HepG2 (cell line): ENCODE measurements around the gene SIK3. TPM values are rescaled to one million over a fixed set of nuclear protein-coding genes. Genes with fewer than 3 reads are reported as not detected.

ENCODE experiments used
- ATAC-seq: fragments of 200-7000 bp; cut with Tn5 transposase; 3 replicates; pipeline ENCODE4 v1.9.1; 2020; ENCODE audit warnings: mild to moderate bottlenecking, moderate library complexity
- BruUV-seq: library from RNA; stranded (reverse); fragments of 400-500 nt; replicated peaks from 2 replicates; lab custom pipeline; 2021; lab: Mats Ljungman, UMichigan
- CTCF ChIA-PET: fragments of 300-600 bp; formaldehyde crosslinking; extraction: SDS; loops from one replicate; lab custom pipeline; 2021; ENCODE audit warnings: low total read pairs, inconsistent platforms, low intra/inter-chr PET ratio; lab: Yijun Ruan, JAX
- POLR2A ChIA-PET: fragments of 350-600 bp; sonication (Branson Sonifier 250); formaldehyde crosslinking; loops from one replicate; lab custom pipeline; 2020; ENCODE audit warnings: antibody characterized with exemption, inconsistent platforms; lab: Yijun Ruan, JAX
- DNase-seq: peaks from one replicate; pipeline ENCODE4 v3.0.0-alpha.2; 2015; ENCODE audit warnings: low spot score
- FAIRE-seq: peaks from 3 replicates; lab custom pipeline; 2011; peaks lifted over from hg19 to GRCh38; lab: Jason Lieb, UNC
- H2AFZ ChIP-seq: one replicate; pipeline ENCODE4 v1.6.1; 2011; ENCODE audit warnings: low read length, inconsistent platforms
- H3K27ac ChIP-seq: fragments of 300-600 bp; 3 replicates; pipeline ENCODE4 v1.8.0; 2011; ENCODE audit warnings: mixed run types, mild to moderate bottlenecking, mixed read lengths, low read length, inconsistent platforms; ENCODE audit not compliant: insufficient read depth; ENCODE audit errors: extremely low read length
- H3K27me3 ChIP-seq, 2 experiments: fragments of 200-600 bp in 1 of 2; 2 replicates in 1 of 2; 3 replicates in 1 of 2; pipeline versions ENCODE4 v1.6.0 to v1.8.0; 2011; ENCODE audit warnings: low read length in 2 of 2, mild to moderate bottlenecking in 2 of 2, moderate library complexity in 2 of 2, inconsistent platforms in 1 of 2; ENCODE audit not compliant: insufficient read depth in 2 of 2, control insufficient read depth in 1 of 2
- H3K36me3 ChIP-seq, 2 experiments: fragments of 200-600 bp in 1 of 2; replicated peaks in 1 of 2; 2 replicates in 1 of 2; 3 replicates in 1 of 2; pipeline versions ENCODE4 v1.5.1 to v1.8.0; 2011; ENCODE audit warnings: low read length in 2 of 2, inconsistent platforms in 1 of 2; ENCODE audit not compliant: insufficient read depth in 2 of 2, control insufficient read depth in 1 of 2
- H3K4me1 ChIP-seq: 2 replicates; pipeline ENCODE4 v1.5.1; 2012; ENCODE audit warnings: low read length, inconsistent platforms; ENCODE audit not compliant: insufficient read depth
- H3K4me2 ChIP-seq: 2 replicates; pipeline ENCODE4 v1.6.0; 2011; ENCODE audit warnings: low read depth, low read length, inconsistent platforms
- H3K4me3 ChIP-seq, 3 experiments: fragments of 200-600 bp in 1 of 3; sonication (generic), shearing (Covaris generic) in 1 of 3; replicated peaks in 1 of 3; 2 replicates each; pipeline ENCODE4 v1.5.1; 2011 to 2016; ENCODE audit warnings: low read length in 3 of 3, inconsistent platforms in 2 of 3, low read depth in 2 of 3, mild to moderate bottlenecking in 2 of 3, control low read depth in 1 of 3, mixed read lengths in 1 of 3; ENCODE audit not compliant: insufficient read depth in 1 of 3
- H3K79me2 ChIP-seq: one replicate; pipeline ENCODE4 v1.6.1; 2011; ENCODE audit warnings: low read length, inconsistent platforms; ENCODE audit not compliant: insufficient read depth
- H3K9ac ChIP-seq: 2 replicates; pipeline ENCODE4 v1.6.0; 2011; ENCODE audit warnings: mild to moderate bottlenecking, low read depth, low read length, inconsistent platforms; ENCODE audit not compliant: insufficient read depth
- H3K9me3 ChIP-seq: 2 replicates; pipeline ENCODE4 v1.5.1; 2012; ENCODE audit warnings: mild to moderate bottlenecking, low read length
- H4K20me1 ChIP-seq: 2 replicates; pipeline ENCODE4 v1.6.0; 2011; ENCODE audit warnings: inconsistent platforms, mild to moderate bottlenecking, low read length, moderate library complexity; ENCODE audit not compliant: insufficient read depth
- CBX2 ChIP-seq, 2 experiments: fragments of 200-600 bp in 1 of 2; sonication (generic); formaldehyde crosslinking in 1 of 2; IDR thresholded peaks; 2 replicates each; pipeline versions ENCODE4 v1.7.0 to v1.8.1; 2018 to 2022; ENCODE audit warnings: low read depth in 2 of 2, low read length in 1 of 2, mild to moderate bottlenecking in 1 of 2, missing genetic modification reagents in 1 of 2
- CENPX ChIP-seq: sonication (generic); formaldehyde crosslinking; IDR thresholded peaks from 2 replicates; pipeline ENCODE4 v1.9.0; 2021; ENCODE audit warnings: mild to moderate bottlenecking, missing genetic modification reagents, moderate library complexity
- HIC2 ChIP-seq: sonication (generic); formaldehyde crosslinking; IDR thresholded peaks from 2 replicates; pipeline ENCODE4 v1.9.0; 2022; ENCODE audit warnings: low read depth, missing genetic modification reagents
- HNF1B ChIP-seq: sonication (generic); formaldehyde crosslinking; IDR thresholded peaks from 2 replicates; pipeline ENCODE4 v1.5.1; 2020; ENCODE audit warnings: mild to moderate bottlenecking, moderate library complexity, missing genetic modification reagents
- MTA3 ChIP-seq: sonication (generic); formaldehyde crosslinking; IDR thresholded peaks from 2 replicates; pipeline ENCODE4 v1.4.0; 2020; ENCODE audit warnings: missing genetic modification reagents
- PHF20 ChIP-seq: sonication (generic); formaldehyde crosslinking; IDR thresholded peaks from 2 replicates; pipeline ENCODE4 v1.5.0; 2020; ENCODE audit warnings: mild to moderate bottlenecking, missing genetic modification reagents
- PRPF4 ChIP-seq: fragments of 200-400 bp; formaldehyde crosslinking; IDR thresholded peaks from 2 replicates; pipeline ENCODE4 v1.6.1; 2016; ENCODE audit warnings: low read length, low read depth; ENCODE audit not compliant: poor library complexity, severe bottlenecking
- RBFOX2 ChIP-seq: fragments of 200-400 bp; formaldehyde crosslinking; IDR thresholded peaks from 2 replicates; pipeline ENCODE4 v1.6.1; 2017; ENCODE audit warnings: low read depth, mild to moderate bottlenecking, low read length
- TBL1XR1 ChIP-seq: fragments of 150-350 bp; IDR thresholded peaks from 2 replicates; pipeline ENCODE4 v1.6.1; 2014; ENCODE audit warnings: borderline replicate concordance, low read length; ENCODE audit not compliant: partially characterized antibody
- ZMYM3 ChIP-seq: sonication (generic); formaldehyde crosslinking; IDR thresholded peaks from 2 replicates; pipeline ENCODE4 v1.5.1; 2020; ENCODE audit warnings: mild to moderate bottlenecking, missing genetic modification reagents
- ZNF282 ChIP-seq: fragments of 450-650 bp; IDR thresholded peaks from 2 replicates; pipeline ENCODE4 v1.6.1; 2018; ENCODE audit not compliant: partially characterized antibody
- ZNF335 ChIP-seq: sonication (generic); formaldehyde crosslinking; IDR thresholded peaks from 2 replicates; pipeline ENCODE4 v1.4.0; 2020; ENCODE audit warnings: missing genetic modification reagents
- ZNF496 ChIP-seq: sonication (generic); formaldehyde crosslinking; IDR thresholded peaks from 2 replicates; pipeline ENCODE4 v1.8.1; 2023; ENCODE audit warnings: mild to moderate bottlenecking, moderate library complexity, missing genetic modification reagents; ENCODE audit not compliant: insufficient replicate concordance
- ZNF562 ChIP-seq: sonication (generic); formaldehyde crosslinking; IDR thresholded peaks from 2 replicates; pipeline ENCODE4 v1.8.0; 2022; ENCODE audit warnings: missing genetic modification reagents, borderline replicate concordance
- ZNF567 ChIP-seq: sonication (generic); formaldehyde crosslinking; IDR thresholded peaks from 2 replicates; pipeline ENCODE4 v1.8.1; 2023; ENCODE audit warnings: mild to moderate bottlenecking, missing genetic modification reagents, borderline replicate concordance
- ZNF724P ChIP-seq: sonication (generic); formaldehyde crosslinking; IDR thresholded peaks from 2 replicates; pipeline ENCODE4 v1.8.0; 2022; ENCODE audit warnings: missing genetic modification reagents, borderline replicate concordance
- WGBS: methylation state at CpG from one replicate; pipeline ENCODE4 v1.1.6; 2017; ENCODE audit warnings: low lambda C conversion rate; 5-methylcytosine and 5-hydroxymethylcytosine counted together
- in situ Hi-C: cut with HindIII; loops from 2 replicates; pipeline ENCODE4 v1.10.0; 2017; ENCODE audit warnings: low pct_unique_long_range_greater_than_20kb; ENCODE audit not compliant: extremely low pct_ligation_motif_present
- intact Hi-C: fragments of 100-400 bp; cut with micrococcal nuclease; formaldehyde crosslinking; loops from one replicate; pipeline ENCODE4 v1.10.0; 2022; ENCODE audit not compliant: unreplicated experiment
- polyA plus RNA-seq, 8 experiments: library from polyadenylated mRNA; depleted of rRNA in 3 of 8; stranded (reverse) in 7 of 8; unstranded in 1 of 8; fragments of >200 nt; fragmentation: Illumina TruSeq in 4 of 8; extraction: Trizol in 4 of 8; gene quantifications; 2 replicates each; pipeline versions ENCODE4 v1.2.1 to v1.2.3, GENCODE V29; 2011 to 2016; ENCODE audit warnings: low read depth in 4 of 8, missing spikeins in 1 of 8, mixed read lengths in 1 of 8; ENCODE audit not compliant: insufficient read depth in 1 of 8
- total RNA-seq, 5 experiments: library from RNA; depleted of rRNA; stranded (reverse); fragments of >200 nt; fragmentation: Illumina TruSeq; extraction: Trizol; gene quantifications; 2 replicates each; pipeline ENCODE4 v1.2.3, GENCODE V29; 2016; ENCODE audit warnings: low read depth in 1 of 5

The SIK3 gene
- total and polyA plus RNA-seq, 2 of the 13 experiments (the other 11 are each of a cell fraction or from before 2014, with no cell fraction given), result 5.7 to 9.8 TPM

- no peak overlapping the region for H3K27ac ChIP-seq
- peaks cover 86% of the 10 kb centered on the region for H4K20me1 ChIP-seq
- DNase-seq, result no peak
- in situ Hi-C loops (no loop called here), intact Hi-C loops (no loop called here)
- H3K4me2 ChIP-seq, result no peak overlapping the region
- peaks cover 77% of the 10 kb centered on the region for H3K79me2 ChIP-seq
- ATAC-seq, result no peak; the same call in 2 of the 3 replicates
- peaks cover 31% of the 10 kb centered on the region for H3K4me1 ChIP-seq
- H3K36me3 ChIP-seq, result 0 out of 5 replicates have a peak, but pooled peaks cover 0 to 1% of the 10 kb centered on the region in 2 experiments
- no TSS peak for BruUV-seq
- TF ChIP-seq TBL1XR1, result no peak
- TF ChIP-seq HIC2, result no peak
- no peak for TF ChIP-seq ZNF562 (CRISPR knock-in tag)
- TF ChIP-seq HNF1B (CRISPR knock-in tag), result no peak
- TF ChIP-seq ZNF335 (CRISPR knock-in tag), result no peak
- TF ChIP-seq ZNF567 (CRISPR knock-in tag), result no peak
- no peak for TF ChIP-seq CENPX (CRISPR knock-in tag)
- TF ChIP-seq ZNF282, result no peak
- no peak for TF ChIP-seq PRPF4
- TF ChIP-seq ZNF724P (CRISPR knock-in tag), result no peak
- no peak for TF ChIP-seq PHF20 (CRISPR knock-in tag)
- no peak for TF ChIP-seq ZNF496
- TF ChIP-seq CBX2 (IDR thresholded peaks at IDR 0.05; ENCODE audit: low read depth, low read length), result no peak
- no peak for TF ChIP-seq CBX2 (CRISPR knock-in tag; IDR thresholded peaks at IDR 0.05; ENCODE audit: low read depth)
- no peak for TF ChIP-seq ZMYM3 (CRISPR knock-in tag)
- TF ChIP-seq MTA3 (CRISPR knock-in tag), result no peak
- no peak for TF ChIP-seq RBFOX2
- H3K27me3 ChIP-seq, result no peaks in the 10 kb centered on the region
- no peaks in the 10 kb centered on the region for H3K9me3 ChIP-seq
- POLR2A ChIA-PET, result no interaction called here
- H3K4me3 ChIP-seq, result no peak overlapping the region
- FAIRE-seq, result no peak
- no peak overlapping the region for H3K9ac ChIP-seq
- no peak overlapping the region for H2AFZ ChIP-seq
- WGBS, result 99% methylated on average over 3 of the region's 3 CpGs
- CTCF ChIA-PET, result no interaction called here
These were observed 10.8 kb downstream of the SIK3 start for GRCh38 chr11:117087446-117087845.
